ENCODE data around the gene MRGPRD.
"Not testable (repeated sequence)": the region's sequence is repeated elsewhere in the genome, so short reads cannot be mapped to it uniquely, and the experiment has no call there.

MRGPRD gene

DNA sequence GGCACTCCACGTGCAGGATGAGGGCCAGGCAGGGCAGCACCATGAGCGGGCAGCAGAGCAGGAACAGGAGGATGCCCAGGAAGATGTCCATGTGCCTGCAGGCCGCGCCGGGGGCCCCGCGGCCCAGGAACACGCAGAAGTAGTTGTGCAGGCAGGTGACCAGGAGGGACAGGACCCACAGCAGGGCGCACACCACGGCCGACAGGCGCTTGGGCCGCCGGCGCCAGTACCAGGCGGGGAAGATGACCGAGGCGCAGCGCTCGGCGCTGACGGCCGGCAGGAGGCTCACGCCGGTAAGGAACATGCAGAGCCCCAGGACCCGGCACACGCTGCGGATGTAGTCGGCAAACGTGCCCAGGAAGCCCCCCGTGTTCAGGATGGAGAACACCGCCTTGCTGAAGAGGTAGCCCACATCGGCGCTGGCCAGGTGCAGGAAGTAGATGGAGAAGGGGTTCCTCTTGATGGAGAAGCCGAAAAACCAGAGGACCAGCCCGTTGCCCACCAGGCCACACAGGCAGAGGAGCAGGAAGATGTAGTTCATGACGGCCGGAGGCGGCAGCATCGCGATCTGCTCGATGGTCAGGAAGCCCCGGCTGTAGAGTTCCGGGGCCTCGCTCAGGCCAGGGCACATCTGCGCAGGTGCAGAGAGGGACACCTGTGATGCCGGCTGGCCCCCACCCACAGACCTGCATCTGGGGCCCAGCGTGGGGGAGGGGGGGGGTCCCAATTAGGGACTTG is 25.0 kb upstream of the MRGPRD start:
- no peak for DNase-seq (ENCODE audit: low read depth, low spot score)

DNA sequence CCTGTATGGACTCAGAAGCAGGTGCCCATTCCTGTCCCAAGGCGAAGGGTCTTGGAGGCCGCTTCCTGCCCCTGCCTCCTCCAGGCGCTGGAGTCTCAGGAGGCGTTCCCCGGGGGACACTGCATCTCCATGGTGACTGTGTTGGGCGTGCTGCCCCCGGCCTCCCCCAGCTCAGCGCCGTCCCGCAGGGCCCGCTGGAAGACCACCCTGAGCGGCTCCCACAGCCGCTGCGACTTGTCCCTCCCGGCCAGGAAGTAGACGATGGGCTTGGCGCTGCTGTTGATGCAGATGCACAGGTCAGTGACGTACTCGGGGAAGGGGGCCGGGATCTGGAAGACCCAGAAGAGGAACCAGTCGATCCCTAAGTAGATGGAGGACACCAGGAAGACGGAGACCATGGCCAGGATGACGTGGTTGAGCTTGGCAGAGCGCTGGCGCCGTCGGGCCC is 24.4 kb upstream of the MRGPRD start:
- no peak for DNase-seq (ENCODE audit: low read depth, low spot score)

DNA sequence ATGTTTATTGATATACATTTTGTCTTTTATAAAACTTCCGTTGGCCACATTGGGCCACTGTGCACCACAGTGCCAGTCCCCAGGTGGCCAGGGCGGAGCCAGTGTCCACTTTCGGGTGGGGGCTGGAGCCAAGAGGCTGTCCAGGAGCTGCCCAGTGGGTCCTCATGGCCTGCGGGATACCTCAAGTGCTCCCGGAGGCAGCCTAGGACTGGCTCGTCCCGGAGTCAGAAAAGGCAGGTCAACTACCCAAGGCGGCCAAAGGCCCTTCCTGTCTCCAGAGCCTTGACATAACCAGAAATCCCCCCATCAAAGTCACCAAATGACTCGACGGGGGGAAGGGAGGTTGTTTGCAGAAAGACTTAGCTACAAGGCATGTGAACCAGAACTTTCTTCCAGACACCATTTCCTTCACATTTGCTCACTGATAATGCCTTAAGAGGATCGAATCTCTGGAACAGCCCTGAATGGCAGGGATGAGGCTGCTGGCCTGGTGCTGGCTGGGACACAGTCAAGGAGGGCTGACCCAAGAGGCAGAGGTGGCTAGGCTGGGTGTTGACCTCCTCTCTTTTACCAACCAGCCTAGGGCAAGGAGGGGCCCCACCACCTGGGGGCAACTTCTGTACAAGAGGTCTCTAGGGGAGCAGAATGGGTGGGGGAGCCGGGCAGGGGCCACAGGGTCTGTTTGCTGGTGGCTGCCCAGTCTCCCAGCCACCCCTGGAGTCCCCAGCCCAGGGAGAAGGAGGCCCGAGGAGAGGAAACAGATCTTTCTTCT is 23.8 kb upstream of the MRGPRD start:
- no peak for DNase-seq (ENCODE audit: low read depth, low spot score)

DNA sequence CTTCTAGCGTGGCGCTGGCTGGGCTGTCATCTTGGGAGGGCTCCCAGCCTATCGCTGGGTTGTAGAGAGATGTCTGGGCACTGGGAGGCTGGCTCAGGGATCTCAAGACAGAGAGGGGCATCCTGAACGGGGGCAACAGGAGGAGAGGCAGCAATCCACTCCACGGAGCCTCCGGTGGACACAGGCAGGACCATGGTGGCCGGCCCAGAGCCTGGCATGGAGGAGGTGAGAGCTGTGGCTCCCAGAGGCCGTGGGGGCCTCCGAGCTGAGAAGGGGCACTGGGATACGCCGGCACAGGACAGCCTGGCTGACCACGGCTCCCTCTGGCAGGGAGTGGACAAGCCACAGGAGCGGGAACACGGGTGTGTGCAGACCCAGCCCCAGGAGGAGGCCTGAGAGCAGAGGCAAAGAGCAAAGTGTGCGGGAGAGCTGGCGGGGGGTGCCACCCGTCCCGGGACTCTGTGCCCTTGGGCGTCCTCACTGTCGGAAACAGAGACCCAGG is 23.1 kb upstream of the MRGPRD start:
- no peak for DNase-seq (ENCODE audit: low read depth, low spot score)

DNA sequence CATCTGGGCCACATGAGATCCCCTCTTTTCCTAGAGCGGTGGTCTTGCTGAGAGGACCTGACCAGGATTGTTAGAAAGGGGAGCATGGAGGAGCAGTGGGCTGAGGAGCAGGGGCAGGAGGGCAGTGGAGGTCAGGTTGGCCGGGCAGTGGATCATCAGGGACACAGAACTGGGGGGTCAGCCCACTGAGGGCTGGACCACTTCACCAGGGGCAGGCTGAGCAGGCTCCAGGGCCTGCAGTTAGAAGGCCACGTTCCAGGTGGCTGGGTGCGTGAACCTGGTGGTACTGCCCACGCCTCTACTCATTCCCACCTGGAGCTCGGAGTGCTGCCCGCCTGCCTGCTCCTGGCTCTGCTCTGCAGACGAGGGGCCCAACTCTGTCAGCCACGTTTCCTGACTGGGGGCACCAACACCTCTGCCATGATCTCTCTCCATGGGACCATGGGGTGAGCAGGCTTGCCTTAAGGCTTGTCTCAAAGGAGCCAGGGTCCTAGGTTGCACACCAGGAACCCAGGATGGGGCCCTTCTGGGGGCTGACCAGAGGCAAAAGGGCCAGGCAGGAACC is 22.6 kb upstream of the MRGPRD start:
- DNase-seq (ENCODE audit: low read depth, low spot score): no peak

DNA sequence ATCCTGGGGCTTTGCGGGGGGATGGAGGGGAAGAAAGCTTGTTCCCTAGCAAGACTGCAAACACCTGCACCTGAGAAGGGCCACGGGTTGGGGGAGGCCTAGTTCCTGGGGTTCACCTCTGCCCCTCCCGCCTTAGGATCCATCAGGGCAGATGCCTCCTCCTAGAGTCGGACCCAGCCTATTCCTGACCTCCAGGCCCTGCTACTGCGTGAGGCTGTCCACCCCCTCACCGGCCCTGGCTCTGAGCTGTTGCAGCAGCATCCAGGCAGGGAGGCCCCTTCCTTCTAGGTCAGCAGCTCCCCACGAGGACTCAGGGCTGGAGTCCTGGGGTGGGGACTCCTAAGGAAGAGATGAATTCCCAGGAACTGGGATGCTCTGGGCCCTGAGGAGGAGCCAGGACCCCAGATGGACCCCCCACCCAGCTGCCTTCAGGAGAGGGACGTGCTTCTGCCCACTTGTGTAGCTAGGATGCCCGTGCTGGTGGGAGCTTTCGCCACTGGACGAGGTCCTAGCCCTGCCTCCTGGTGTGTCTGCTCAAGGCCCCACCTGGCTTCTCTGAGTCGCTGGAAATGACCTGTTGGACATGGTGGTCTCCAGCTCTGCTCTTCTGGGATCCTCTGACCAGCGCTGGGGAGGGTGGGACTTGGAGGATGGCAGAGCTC is 21.9 kb upstream of the MRGPRD start:
- DNase-seq (ENCODE audit: low read depth, low spot score): no peak

DNA sequence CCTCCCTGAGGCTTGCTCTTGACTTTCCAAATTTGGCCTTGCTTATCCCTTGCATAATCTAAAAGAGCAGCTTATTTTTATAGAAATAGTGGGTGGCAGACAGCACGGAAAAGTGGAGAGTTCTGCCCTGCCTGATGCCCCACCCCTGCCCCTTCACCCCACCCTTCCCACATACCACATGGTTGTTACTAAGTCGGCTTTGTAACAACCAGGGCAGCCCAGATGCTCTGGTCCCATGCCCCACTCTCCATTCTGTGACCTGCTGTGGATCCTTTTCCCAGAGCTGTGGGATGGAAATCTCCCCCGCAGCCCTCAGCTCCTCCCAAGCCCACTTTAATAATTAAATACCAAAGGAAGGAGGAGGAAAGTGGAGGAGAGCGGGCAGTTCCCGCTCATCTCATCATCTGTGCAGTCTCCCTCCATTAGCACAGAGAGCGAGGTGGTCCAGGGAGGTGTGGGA is 21.4 kb upstream of the MRGPRD start:
- no peak for DNase-seq (ENCODE audit: low read depth, low spot score)

DNA sequence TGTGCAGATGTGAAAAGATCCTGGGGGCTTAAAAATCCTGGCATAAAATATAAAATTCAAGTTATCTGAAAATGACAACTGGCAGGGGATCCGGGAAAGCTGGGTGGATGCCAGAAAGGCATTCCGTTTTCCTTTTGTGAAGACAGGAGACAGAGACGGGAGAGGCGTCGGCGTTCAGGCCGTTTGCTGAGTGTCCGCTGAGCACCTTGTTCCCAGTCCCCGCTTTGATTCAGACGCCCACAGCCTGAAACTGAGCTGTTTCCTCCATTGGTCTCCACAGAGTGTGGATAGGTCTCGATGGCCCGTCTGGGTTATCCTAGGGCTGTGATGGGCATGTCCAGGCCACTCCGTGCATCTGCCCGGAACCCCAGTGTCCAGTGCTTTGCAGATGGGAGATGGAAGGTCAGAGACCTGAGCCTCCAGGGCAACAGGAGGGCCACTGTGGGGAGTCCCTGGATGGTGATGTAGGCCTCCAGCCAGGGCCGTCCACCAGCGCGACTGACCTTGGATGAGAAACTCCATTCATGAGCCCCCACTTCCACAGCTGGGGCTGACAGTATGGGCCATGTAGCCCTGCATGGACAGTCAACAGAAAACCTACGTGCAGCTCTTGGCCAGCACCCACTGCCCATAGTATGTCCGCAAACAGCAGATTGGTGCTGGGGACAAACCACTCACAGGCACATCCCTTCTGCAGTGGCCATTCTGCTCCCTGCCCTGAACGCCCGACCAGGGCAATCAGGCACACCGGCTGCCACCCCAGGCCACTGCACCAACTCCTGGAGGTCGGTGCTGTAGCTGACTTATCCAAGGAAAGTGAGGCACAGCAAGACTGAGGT is 20.7 kb upstream of the MRGPRD start:
- no peak for DNase-seq (ENCODE audit: low read depth, low spot score)

DNA sequence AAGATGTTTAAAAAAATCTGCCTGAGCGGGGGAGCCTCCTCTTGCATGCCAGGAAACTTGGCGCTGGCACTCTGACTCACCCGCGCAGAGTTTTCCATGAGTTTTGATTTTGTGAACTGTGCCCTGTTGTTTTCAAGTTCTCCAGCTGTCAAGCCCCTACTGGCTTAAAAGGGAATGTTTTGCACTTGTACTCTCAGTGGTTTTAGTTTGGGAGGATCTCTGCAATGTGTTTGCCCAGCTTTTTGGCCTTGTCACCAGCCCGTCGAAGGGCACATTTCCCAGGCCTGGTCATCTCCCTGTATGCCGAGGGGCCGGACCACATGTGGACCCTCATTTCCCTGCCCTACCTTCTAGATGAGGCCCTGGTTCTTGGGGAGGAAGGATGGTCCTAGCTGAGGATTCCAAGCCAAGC is 20.1 kb upstream of the MRGPRD start:
- no peak for DNase-seq (ENCODE audit: low read depth, low spot score)

DNA sequence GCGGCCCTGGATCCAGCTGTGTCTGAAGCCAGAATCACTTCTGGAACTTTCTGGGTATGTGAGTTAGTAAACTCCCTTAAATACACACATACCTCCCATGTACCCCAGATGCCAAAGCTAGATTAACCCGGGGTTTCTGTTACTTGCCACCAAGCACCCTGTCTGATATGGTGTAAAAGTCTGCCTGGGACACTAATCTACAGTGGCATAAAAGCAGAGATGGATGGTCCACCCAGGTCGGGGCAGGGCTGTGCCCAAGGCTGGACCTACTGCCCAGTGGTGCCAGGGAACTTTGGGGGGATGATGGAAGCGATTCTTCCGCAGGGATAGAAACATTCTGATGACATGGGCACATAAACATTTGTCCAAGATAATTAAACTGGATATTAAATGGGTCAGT is 19.6 kb upstream of the MRGPRD start:
- DNase-seq (ENCODE audit: low read depth, low spot score): no peak

DNA sequence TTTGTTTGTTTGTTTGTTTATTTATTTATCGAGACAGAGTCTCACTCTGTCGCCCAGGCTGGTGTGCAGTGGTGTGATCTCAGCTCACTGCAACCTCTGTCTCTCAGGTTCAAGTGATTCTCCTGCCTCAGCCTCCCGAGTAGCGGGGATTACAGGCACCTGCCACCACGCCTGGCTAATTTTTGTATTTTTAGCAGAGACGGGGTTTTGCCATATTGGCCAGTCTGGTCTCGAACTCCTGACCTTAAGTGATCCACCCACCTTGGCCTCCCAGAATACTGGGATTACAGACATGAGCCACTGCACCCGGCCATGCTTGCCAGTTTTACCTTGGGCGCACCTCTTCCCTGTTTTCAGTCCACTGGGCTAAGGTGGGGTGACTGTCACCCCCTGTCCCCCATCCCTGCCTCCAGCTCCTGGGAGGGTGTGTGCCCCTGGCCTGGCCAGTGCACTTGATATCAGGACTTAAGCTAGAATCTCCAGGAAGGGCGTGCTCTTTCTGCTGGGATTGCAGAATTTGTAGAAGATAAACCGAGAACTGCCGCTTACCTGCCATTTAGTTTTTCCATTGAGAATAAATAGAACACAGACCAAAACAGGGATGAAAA is 19.1 kb upstream of the MRGPRD start:
- not testable (repeated sequence) for DNase-seq (ENCODE audit: low read depth, low spot score)

DNA sequence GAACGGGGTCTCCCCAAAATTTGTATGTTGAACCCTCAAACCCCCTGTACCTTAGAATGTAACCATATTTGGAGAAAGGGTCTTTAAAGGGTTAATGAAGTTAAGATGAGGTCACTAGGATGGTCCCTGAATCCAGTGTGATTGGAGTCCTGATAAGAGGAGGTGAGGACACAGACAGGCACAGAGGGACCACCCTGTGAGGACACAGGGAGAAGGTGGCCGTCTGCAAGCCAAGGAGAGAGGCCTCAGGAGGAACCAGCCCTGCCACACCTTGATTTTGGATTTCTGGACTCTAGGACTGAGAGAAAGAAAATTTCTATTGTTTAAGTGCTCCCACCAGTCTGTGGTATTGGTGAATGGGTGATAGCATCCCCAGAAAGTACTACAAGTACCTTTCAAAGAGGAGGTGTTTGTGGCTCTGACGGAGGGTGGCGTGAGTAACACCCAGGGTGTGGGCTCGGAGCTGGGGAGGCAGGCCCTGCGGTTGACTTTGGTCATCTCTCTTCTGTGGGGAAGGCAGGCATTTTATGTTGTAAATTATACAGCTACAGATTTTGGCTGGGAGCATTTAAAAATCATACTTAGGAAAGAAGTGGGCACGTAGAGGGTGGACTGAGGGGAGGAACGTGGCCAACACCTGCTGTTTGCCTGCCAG is 18.4 kb upstream of the MRGPRD start:
- peak; percentile 0 for DNase-seq (ENCODE audit: low read depth, low spot score)

DNA sequence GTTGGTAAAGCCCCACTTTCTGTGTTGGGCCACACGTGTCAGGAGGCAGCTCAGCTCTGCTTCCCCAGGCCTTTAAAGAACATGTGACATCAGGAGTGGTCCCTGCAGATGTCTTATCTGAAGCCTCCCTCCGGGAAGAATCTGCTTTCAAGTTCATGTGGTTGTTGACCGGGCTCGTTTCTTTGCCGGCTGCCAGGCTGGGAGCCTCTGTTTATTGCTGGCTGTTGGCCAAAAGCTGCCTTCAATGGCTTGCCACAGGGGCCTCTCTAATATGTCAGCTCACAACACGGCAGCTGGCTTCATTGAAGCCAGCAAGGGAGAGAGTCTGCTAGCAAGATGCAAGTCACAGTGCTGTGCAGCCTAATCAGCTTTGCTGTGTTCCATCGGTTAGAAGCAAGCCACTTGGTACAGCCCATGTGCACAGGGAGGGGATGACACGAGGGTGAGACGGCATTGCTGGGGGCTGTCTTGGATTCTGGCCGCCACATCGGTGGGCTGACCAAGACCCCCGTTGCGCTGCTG is 17.7 kb upstream of the MRGPRD start:
- no peak for DNase-seq (ENCODE audit: low read depth, low spot score)

DNA sequence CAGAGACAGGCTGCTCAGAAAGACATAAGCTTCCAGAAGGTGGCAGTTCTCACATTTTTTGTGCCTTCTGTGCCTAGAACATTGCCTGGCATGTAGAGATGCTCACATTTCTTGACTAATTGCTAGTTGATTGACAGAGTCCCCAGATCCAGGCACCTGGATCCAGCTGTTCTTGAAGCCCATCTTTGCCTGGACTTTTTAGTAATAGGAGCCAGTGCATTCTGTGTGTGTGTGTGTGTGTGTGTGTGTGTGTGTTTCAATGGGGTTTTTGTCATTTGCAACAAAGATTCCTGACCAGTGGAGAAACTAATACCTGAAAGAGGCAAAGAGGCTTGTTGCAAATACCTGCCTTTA is 17.2 kb upstream of the MRGPRD start:
- DNase-seq (ENCODE audit: low read depth, low spot score): no peak

DNA sequence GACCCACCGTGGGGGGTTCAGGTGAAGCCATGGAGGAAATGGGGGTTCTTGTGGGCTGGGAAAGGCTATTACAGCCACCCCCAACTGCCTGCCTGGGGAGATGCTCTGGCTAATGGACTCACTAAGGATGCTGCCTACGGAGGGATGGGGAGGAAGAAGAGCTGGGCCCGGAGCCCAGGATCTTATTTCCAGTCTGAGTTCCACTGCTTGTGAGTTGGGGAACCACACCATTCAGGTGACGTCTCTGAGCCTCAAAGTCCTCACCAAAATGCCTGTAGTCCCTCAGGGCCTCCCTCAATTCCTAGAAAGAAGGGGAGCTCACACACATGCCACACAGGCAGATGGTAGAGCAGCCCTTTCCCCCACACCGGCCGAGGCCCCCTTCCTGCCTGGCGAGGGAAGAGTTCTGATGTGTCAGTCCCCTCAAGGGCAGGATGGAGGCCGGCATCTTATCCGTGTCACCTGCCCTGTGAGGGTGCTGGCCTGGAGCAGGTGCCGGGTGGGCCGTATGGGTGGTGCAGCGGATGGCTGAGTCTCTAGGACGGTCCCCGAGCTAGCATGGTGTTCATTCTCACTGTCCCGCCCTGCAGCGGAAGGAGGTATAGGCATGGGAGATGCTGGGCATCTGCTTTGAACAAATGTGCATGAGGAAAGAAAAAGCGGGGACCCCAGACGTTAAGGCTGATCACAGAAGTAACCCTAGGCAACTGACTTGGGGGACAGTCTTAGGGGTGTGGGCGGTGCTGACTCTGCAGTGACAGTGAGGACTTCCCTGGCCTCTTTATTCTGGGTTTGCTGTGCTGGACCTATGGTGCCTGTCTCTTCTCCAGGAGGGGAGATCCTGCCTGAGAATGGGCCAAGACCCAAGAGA is 16.6 kb upstream of the MRGPRD start:
- no peak for DNase-seq (ENCODE audit: low read depth, low spot score)

DNA sequence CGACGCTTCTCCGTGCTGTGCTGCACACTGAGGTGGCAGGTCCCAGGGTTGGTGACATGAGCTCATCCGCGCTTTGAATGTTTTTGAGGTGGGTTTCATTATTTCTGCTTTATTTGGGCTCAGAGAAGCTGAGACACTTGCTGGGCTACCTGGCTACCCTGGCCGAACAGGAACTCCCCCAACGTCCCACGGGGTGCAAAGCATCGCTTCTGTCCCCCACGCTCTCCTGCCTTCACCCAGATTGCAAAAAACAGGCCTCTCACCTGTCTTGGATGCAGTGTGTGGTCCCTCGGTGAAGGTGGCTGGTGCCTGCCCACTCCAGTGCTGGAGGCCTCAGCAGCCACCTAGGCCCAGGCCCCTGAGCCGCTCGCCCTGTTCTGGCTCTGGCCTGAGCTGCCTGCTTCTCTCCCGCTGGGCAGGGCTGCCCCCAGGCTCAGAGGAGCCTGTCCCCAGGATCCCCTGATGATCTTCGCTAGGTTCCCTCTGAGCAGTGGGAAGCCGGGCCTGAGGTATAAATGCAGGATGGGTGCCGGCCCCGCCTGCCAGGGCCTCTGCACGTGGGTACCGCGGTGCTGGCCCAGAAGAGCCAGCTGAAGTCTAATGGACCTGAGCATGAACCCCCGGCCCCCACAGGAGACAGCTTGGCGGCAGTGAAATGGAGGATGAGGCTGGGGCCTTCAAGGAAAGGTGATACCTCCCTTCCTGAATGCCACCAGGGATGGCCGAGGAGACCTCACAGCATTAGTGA is 15.8 kb upstream of the MRGPRD start:
- DNase-seq (ENCODE audit: low read depth, low spot score): peak; percentile 0

DNA sequence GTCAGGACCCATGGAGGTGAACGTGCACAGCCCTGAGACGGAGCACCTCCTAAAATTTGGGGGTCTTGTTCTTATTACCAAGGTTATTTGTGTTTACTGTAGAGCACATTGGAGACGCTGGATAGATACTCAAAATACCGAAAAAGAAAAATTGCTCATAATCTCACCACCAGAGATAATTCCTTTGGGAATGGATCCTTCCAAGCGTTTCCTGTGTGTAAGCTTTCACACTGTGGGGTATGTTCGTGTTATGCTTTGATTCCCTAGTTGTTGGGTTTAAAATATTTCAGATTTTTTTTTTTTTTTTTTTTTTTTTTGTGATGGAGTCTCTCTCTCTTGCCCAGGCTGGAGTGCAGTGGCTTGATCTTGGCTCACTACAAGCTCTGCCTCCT is 14.1 kb upstream of the MRGPRD start:
- no peak for DNase-seq (ENCODE audit: low read depth, low spot score)

DNA sequence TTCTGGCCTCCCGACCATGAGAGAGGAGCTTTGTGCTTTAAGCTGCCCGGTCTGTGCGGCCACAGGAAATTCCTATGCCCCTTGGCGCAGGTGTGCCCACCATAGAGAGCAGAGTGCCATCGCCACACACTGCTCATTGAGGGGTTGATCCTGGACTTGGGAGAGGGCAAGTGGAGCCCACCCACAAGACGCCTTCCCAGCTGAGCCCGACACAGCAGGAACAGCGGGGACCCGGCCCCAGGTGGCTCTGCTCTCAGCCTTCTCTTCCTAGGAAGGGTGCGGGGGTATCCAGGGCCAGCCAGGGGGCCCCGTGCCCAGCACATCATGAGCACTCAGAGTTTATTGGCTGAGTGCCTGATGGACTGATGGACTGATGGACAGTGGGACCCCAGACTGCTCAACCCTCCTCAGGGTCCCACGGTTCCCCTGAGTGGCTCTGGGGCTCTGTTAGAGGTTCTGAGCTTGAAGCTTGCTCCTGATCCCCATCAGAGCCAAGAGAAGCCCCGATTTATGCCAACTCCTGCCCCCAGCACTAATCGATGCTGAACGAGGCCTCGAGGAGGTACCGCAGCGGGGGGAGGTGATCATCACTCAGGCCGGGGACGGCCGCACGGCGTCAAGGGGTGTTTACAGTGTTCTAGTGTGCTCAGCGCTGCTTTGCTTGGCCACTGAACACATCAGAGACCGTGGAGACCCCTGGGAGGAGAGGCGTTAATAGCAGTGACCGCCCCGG is 13.5 kb upstream of the MRGPRD start:
- DNase-seq (ENCODE audit: low read depth, low spot score): no peak

All from ELF-1 (cell line).